Activated T-cell treated with anti-CD3 and anti-CD28 coated beads, Interleukin-2, amount 50 U/mL, for 4 hours (primary cell): Measurements from ENCODE around the gene LINC01488. TPM values are rescaled to one million over a fixed set of nuclear protein-coding genes. Genes with fewer than 3 reads are reported as not detected.

Experiments
- ATAC-seq, 2 donors: fragments of 200-7000 bp; cut with Tn5 transposase; one replicate each; pipeline ENCODE4 v1.10.0; 2021
- DNase-seq: peaks from one replicate; pipeline ENCODE4 v3.0.0-alpha.2; 2020
- H3K27me3 Mint-ChIP-seq: one replicate; pipeline ENCODE4 v1.8.0; 2021; ENCODE audit warnings: low read depth, mixed read lengths
- H3K36me3 Mint-ChIP-seq: one replicate; pipeline ENCODE4 v1.8.0; 2022; ENCODE audit warnings: mixed read lengths; ENCODE audit not compliant: insufficient read depth
- H3K4me1 Mint-ChIP-seq: one replicate; pipeline ENCODE4 v1.8.0; 2021; ENCODE audit warnings: low read depth, mixed read lengths
- H3K4me3 Mint-ChIP-seq: one replicate; pipeline ENCODE4 v1.8.0; 2021; ENCODE audit warnings: mild to moderate bottlenecking, moderate library complexity, mixed read lengths
- H3K9me3 Mint-ChIP-seq: one replicate; pipeline ENCODE4 v1.8.0; 2021; ENCODE audit warnings: mixed read lengths
- total RNA-seq, 3 donors: library from RNA; stranded (reverse); gene quantifications; one replicate each; pipeline ENCODE4 v1.2.1, GENCODE V29; 2021

The LINC01488 gene
- not detected for total RNA-seq

DNA sequence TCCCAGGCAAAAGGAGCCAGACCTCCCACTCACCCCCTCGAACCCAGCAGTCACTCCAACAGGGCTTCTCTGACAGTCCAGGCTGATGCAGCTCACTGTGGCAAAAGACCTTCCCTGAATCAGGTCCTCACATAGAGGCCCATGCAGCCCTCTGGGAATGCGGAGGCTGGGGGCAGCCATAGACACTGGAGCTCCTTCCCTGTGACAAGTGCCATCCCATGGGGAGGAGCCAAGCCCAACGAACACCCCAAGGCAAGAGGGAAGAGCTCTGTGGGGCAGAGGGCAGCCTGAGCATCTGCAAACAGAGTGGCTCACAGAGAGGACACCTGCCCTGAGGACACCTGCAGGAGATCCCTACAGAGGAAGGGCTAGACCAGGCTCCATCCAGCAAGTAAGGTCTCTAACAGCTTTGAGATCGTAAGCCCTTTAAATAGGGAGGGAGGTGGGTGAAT is at the start of gene LINC01488:
TSS of gene LINC01488 (plus strand) at position 271 of the 452 bp plus-strand sequence.
- no peaks in the 10 kb centered on the region for H3K9me3 Mint-ChIP-seq
- peaks cover 2% of the 10 kb centered on the region for H3K27me3 Mint-ChIP-seq
- ATAC-seq: no peak
- H3K36me3 Mint-ChIP-seq: no peaks in the 10 kb centered on the region
- no peaks in the 10 kb centered on the region for H3K4me1 Mint-ChIP-seq
- no peak for DNase-seq
- H3K4me3 Mint-ChIP-seq: no peak within 1 kb of the TSS

DNA sequence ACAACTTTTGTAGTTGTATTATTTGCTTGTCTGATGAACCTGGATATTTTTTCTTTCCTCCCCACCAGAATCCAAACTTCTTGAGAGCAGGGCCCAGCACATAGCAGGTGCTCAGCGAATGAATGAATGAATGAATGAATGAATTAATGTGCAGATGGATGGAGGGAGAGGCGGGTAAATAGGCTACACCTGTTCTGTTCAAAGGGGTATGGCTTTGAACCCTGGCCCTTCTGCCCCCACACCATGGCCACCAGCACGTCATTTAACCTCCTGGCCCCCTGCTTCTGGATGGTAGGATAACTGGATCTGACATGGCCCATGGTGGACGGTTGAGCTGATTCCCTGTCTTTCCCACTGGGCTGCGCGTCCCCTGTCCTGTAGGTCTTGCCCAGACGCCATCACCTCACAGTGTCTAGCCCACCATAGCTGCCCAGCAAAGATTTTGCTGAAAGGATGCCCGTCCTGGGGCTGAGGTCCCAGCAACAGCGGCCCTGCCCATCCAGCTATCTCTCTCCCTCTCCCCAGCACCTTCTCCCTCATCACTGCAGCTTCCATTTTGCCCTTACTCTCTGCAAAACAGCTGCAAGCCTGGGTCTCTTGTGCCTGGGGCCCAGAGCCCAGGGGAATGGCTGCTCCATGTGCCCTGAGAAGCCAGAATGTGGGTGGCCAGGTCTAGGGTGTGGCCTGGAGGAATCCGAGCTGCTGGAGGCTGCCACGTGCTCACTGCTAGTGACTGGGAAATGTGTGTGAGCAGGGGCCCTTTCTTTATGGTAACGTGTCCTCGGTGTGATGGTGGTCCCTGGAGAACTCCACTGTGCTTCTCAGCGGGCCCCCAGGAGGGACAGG is 49.3 kb upstream of the LINC01488 start:
- DNase-seq (no peak), ATAC-seq (no peak)
- H3K4me3 Mint-ChIP-seq: no peak overlapping the region
- H3K27me3 Mint-ChIP-seq: peaks cover 29% of the 10 kb centered on the region
- no peaks in the 10 kb centered on the region for H3K36me3 Mint-ChIP-seq
- no peaks in the 10 kb centered on the region for H3K4me1 Mint-ChIP-seq
- H3K9me3 Mint-ChIP-seq: no peaks in the 10 kb centered on the region

DNA sequence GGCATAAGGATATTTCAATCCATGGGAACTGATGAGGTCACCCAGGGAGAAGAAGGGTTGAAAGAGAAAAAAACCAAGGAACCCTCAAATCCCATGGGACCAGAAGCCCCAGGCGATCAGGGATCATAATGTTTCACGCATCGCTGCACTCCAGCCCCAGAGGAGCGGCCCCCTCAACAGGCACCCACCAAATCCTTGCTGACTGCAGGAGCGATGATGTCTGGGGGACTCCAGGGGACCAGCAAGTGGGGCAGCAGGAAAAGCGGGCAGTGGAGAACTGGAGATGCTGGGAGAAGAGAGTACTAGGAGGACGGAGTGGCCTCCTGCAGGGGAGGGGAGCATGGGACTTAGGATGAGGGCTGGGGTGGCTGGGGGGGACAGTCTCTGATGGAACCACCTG is 47.7 kb upstream of the LINC01488 start:
- Mint-ChIP-seq H3K9me3 (no peaks in the 10 kb centered on the region), H3K27me3 (peaks cover 24% of the 10 kb centered on the region), H3K4me1 (no peaks in the 10 kb centered on the region), H3K36me3 (no peaks in the 10 kb centered on the region), H3K4me3 (no peak overlapping the region)
- ATAC-seq (no peak), DNase-seq (no peak)

DNA sequence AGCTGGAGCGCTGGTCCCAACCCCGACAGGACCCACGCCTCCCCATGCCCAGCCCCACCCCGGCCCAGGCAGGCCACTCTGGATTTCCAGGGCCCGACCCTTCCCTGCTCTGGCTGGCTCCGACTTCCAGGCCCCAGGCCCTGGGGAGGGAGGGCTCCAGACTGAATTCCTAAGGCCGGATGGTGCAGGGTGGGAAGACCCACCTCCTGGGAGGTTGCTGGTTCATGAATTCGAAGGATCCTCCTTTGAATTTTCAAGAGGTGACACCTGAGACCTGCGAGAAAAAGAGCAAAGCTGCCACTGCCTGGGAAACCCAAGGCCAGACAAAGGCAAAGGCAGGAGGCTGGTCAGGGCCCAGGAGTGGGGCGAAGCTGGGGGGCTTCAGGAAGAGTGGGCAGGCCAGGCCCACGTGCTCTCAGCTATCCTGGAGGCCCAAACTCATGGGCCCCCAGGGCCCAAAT is 47.0 kb upstream of the LINC01488 start:
- H3K4me1 Mint-ChIP-seq: no peaks in the 10 kb centered on the region
- H3K9me3 Mint-ChIP-seq: no peaks in the 10 kb centered on the region
- no peaks in the 10 kb centered on the region for H3K36me3 Mint-ChIP-seq
- no peak overlapping the region for H3K4me3 Mint-ChIP-seq
- ATAC-seq: no peak
- no peak for DNase-seq
- H3K27me3 Mint-ChIP-seq: peaks cover 22% of the 10 kb centered on the region

DNA sequence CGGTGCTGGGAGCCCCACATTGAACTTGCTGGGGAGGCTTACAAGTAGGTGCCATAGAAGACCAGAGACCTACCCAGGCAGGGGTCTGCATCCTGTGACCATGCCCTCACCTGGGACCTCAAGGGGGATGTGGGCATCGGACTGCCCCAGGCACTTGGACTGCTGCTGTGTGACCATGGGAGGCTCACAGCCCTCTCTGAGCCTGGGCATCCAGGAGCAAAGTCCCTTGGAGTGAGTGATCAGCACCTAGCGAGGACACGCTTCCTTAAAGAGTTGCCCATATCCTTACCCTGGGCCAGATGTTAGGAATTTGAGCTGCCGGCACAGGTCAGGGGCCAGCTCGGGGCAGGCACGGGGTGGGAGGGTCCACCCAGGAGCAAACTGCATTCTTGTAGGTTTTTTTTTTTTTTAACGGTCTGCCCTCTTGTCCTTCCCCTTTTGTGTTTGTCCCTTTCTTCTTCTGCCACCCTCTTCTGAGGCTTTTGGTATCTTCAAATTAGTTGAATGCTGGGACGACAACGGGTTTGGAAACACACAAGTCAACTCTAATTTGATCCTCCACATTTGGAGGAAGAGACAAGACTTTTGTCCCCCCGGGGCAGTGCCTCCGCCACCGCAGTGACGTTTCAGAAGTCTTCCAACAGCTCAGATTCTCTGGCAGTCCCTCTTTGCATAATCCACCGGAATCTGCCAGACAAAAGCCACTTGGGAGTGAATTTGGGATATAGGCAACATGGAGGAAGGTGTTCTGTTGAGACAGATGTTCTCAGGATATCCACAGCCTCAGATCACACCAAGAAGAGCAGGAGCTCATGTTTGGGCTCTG is 46.1 kb upstream of the LINC01488 start:
- Mint-ChIP-seq H3K9me3 (no peaks in the 10 kb centered on the region), H3K36me3 (no peaks in the 10 kb centered on the region), H3K4me3 (no peak overlapping the region), H3K27me3 (peaks cover 22% of the 10 kb centered on the region), H3K4me1 (no peaks in the 10 kb centered on the region)
- ATAC-seq (no peak), DNase-seq (no peak)

DNA sequence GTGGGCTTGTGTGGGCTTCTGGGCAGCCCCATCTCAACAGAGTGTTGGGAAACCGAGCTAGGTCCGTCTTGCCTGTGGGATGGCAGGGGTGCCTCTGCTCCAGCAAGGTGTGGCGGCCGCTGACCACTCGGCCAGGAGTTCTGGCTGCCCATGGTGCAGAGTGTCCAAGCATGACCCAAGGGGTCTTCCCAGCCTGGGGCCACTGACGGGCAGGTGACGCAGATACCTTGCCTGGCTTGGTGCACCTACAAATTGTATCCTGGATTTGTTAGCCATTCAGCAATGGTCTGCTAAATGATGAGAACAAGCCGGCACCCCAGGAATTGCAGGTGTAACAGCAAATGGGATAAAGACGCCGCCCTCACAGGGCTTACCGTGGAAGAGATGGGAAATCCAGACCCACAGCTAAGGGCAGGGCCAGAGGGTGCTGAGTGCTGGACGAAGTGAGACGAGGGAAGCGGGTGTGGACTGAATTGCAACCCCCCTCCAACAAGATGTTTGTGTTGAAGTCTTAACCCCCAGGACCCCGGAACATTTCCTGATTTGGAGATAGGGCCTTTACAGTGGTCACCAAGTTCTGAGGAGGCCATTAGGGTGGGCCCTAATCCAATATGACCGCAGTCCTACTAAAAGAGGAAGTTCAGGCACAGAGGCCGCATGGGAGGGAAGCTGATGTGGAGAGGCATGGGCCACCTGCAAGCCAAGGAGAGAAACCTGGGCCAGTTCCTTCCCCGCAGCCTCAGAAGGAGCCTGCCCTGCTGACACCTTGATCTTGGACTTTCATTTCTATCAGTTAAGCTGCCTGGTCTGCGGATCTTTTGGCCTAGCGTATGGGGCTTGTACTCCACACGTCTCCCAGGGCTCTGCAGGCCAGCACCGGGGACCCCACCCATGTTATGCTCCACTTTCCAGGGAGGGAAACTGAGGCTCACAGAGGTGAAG is 45.2 kb upstream of the LINC01488 start:
- ATAC-seq: no peak
- Mint-ChIP-seq H3K9me3 (no peaks in the 10 kb centered on the region), H3K27me3 (peaks cover 22% of the 10 kb centered on the region), H3K4me1 (no peaks in the 10 kb centered on the region), H3K36me3 (no peaks in the 10 kb centered on the region), H3K4me3 (no peak overlapping the region)
- no peak for DNase-seq

DNA sequence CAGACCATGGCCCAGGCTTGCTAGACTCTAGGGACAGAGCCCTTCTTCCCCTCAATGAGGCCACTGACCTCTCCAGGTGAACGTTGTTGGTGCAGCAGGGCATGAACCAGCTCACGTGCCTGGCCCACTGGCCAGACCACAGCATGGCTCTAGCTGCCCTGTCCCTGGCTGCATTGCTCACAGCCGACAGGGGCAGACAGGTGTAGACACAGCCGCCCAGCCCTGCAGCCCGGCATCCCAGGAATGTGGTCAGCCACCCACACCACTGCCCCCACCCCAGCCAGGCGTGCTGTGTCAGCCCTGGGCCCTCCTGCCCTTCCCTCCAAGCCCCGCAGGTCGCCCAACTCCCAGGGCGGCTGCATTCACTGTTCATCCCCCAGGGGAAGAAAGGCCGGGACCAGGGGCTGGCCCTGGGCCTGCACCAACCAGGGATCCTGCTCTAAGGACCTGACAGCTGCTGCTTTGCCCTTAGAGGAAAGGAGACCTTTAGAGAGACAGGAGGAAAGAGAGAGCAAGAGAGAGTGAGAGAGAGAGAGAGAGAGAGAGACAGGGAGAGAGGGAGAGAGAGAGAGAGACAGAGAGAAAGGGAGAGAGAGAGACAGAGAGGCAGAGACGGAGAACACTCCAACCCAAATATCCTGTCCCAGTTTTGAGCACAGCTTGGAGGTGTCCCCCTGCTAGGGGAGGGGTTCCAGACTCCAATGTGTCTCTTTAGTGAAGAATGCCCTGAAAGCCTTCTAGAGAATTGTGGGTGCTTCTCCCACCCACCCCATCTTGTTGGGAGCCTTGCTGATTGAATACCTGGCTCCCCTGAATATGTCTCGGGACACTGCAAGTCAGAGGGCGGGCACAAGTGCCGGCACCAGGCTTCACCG is 44.2 kb upstream of the LINC01488 start:
- Mint-ChIP-seq H3K36me3 (no peaks in the 10 kb centered on the region), H3K4me3 (no peak overlapping the region), H3K27me3 (peaks cover 22% of the 10 kb centered on the region), H3K9me3 (no peaks in the 10 kb centered on the region), H3K4me1 (no peaks in the 10 kb centered on the region)
- DNase-seq (no peak), ATAC-seq (no peak)

DNA sequence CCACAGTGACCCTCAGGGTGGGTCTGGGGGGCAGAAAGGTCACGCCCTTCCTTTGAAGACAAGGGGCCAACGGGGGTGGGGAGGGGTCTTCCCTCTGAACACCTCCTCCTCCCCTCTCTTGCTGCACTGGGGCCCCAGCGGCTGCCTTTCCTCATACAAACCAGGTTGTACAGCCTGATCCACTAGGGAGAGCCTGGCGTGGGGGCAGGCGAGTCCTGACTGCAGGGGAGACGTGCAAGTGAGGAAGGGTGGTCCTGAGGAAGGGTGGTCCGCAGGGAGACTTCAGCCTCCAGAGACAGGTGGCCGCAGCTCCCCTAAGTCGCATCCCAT is 43.6 kb upstream of the LINC01488 start:
- Mint-ChIP-seq H3K4me3 (no peak overlapping the region), H3K27me3 (peaks cover 22% of the 10 kb centered on the region), H3K4me1 (no peaks in the 10 kb centered on the region), H3K36me3 (no peaks in the 10 kb centered on the region), H3K9me3 (no peaks in the 10 kb centered on the region)
- DNase-seq (no peak), ATAC-seq (no peak)

DNA sequence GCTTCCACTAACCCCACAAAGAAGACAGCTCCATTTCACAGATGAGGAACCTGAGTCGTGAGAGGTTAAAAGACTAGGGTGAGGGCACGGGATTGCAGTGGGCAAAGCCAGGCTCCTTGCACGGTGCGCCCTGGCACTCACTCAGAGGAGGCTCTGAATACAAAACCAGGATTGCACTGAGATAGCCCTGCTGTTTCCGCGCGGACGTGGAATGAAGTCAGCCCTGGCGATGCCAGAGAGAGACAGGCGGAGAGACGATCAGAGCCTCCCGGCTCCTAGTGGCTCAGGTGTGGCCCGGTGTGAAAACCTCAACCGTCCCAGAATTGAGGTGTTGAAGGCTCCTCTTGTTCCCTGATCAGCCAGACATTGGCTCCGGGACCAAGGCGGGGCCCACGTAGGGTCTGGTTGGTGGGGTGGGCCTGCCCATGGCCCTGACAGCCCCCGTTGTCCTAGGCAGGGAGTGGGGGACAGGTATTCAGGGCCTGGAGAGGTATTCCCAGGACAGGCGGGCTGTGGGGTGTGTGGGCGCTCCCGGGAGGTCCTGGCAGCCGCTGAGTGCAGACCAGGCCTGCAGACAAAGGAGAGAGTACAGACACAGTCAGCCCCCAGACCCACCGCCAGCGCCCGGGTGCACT is 43.1 kb upstream of the LINC01488 start:
- no peak for ATAC-seq
- DNase-seq: no peak
- Mint-ChIP-seq H3K27me3 (peaks cover 20% of the 10 kb centered on the region), H3K4me1 (no peaks in the 10 kb centered on the region), H3K36me3 (no peaks in the 10 kb centered on the region), H3K4me3 (no peak overlapping the region), H3K9me3 (no peaks in the 10 kb centered on the region)

DNA sequence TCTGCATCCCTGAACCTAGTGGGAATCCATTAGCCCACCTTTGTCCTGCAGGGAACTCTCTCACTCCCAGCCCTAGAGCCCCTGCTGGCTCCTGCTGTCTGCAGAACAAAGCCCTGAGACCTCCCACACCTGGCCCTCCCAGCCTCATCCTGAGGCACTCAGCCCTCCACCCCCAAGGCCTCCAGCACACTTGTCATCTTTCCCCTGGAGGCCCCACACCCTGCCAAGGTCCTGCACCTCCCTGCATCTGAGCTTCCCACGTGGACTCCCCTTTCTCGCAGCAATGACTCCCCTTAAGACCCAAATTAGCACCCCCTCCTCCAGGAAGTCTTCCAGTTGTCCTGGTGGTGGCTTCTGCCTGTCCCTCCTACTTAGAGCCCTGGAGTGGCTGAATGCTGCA is 42.3 kb upstream of the LINC01488 start:
- ATAC-seq (no peak), DNase-seq (no peak)
- peaks cover 7% of the 10 kb centered on the region for H3K4me1 Mint-ChIP-seq
- no peaks in the 10 kb centered on the region for H3K9me3 Mint-ChIP-seq
- peaks cover 13% of the 10 kb centered on the region for H3K27me3 Mint-ChIP-seq
- no peak overlapping the region for H3K4me3 Mint-ChIP-seq
- no peaks in the 10 kb centered on the region for H3K36me3 Mint-ChIP-seq

DNA sequence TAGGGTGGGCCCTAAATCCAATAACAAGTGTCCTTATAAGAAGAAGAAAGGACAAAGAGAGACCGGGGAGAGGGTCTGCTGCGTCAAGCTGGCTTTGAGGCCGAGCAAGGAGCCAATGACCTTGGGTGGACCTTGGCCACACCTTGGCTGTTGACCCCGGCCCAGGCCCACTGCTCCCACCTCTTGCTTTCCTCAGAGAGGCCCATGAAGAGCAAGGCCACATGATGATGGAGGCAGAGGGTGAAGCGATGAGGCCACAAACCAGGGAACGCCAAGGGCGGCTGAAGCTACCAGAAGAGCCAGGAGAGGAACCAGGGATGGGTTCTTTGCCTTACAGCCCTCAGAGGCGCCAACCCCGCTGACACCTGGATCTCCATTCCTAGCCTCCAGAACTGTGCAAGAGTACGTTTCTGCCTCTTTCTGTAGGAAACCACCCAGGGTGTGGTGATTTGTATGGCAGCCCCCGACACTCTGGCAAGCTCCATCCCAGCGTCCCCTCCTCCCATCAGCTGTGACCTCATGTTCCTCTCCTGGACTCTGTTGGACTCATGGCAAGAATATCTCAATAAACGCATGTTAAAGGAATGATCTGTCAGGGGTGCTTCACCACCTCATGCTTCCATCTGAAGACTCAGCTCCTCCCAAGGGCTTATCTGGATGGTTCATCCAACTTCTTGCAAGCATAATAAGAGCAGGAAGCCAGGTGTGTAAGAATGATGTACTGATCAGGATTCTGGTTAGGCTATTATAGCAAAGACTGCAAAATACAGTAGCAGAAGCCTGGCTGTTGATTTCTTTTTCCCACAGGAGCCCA is 41.6 kb upstream of the LINC01488 start:
- Mint-ChIP-seq H3K4me3 (no peak overlapping the region), H3K36me3 (no peaks in the 10 kb centered on the region), H3K4me1 (peaks cover 9% of the 10 kb centered on the region), H3K9me3 (no peaks in the 10 kb centered on the region), H3K27me3 (peaks cover 12% of the 10 kb centered on the region)
- DNase-seq: no peak
- ATAC-seq: no peak

DNA sequence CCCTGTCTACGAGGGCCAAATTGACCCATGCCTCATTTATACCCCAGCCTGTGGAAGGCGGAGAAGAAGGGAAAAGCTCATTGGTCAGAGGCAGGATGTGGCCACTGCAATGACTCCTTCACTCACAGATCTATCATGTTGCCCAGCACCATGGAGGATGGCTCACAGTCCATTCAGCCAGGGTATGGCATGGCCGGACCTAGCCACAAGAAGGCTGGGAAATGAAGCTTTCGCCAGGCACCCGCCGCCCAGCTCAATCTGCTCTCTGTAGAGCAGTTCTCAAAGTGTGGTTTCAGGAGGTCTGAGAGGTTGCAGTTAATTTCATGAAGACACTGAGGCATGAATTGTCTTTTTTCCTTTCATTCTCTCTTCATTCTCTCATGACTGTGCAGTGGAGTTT is 40.6 kb upstream of the LINC01488 start:
- H3K4me1 Mint-ChIP-seq: peaks cover 9% of the 10 kb centered on the region
- no peaks in the 10 kb centered on the region for H3K9me3 Mint-ChIP-seq
- DNase-seq (no peak), ATAC-seq (no peak)
- no peaks in the 10 kb centered on the region for H3K36me3 Mint-ChIP-seq
- H3K27me3 Mint-ChIP-seq: peaks cover 12% of the 10 kb centered on the region
- no peak overlapping the region for H3K4me3 Mint-ChIP-seq
